NCI-H524 treated with DMSO at 0.1 percent for 48 hours (cell line): ENCODE measurements around the gene AKR1C3.
"Not testable (repeated sequence)": the region's sequence is repeated elsewhere in the genome, so short reads cannot be mapped to it uniquely, and the experiment has no call there.

Experiments
- DNase-seq: peaks from one replicate; lab custom pipeline; 2025; lab: John Stamatoyannopoulos, UW

Gene AKR1C3

GRCh38 chr10:5136468-5137087, 42.4 kb downstream of the AKR1C3 start:
- DNase-seq = no peak

GRCh38 chr10:5137699-5138098, 43.5 kb downstream of the AKR1C3 start:
- not testable (repeated sequence) for DNase-seq

- DNase-seq = no peak
Measured at GRCh38 chr10:5142199-5142598, 48.0 kb downstream of the AKR1C3 start.

- no peak for DNase-seq
Measured at GRCh38 chr10:5143137-5143536, 48.9 kb downstream of the AKR1C3 start.

- no peak for DNase-seq
Measured at GRCh38 chr10:5146920-5147254, 52.7 kb downstream of the AKR1C3 start.

GRCh38 chr10:5147255-5147980, 53.2 kb downstream of the AKR1C3 start:
- no peak for DNase-seq

GRCh38 chr10:5147981-5148677, 53.9 kb downstream of the AKR1C3 start:
- DNase-seq = no peak

GRCh38 chr10:5148678-5149032, 54.4 kb downstream of the AKR1C3 start:
- DNase-seq = no peak

- no peak for DNase-seq
Measured at GRCh38 chr10:5151076-5151475, 56.9 kb downstream of the AKR1C3 start.

GRCh38 chr10:5155951-5156350, 61.7 kb downstream of the AKR1C3 start:
- no peak for DNase-seq
